LoVo (cell line): Measurements from ENCODE around the gene EMILIN2.
"Not testable (repeated sequence)": the region's sequence is repeated elsewhere in the genome, so short reads cannot be mapped to it uniquely, and the experiment has no call there.

ENCODE experiments used
- DNase-seq: peaks from one replicate; pipeline ENCODE4 v3.0.0-alpha.2; 2016; ENCODE audit warnings: low spot score

EMILIN2 gene

DNA sequence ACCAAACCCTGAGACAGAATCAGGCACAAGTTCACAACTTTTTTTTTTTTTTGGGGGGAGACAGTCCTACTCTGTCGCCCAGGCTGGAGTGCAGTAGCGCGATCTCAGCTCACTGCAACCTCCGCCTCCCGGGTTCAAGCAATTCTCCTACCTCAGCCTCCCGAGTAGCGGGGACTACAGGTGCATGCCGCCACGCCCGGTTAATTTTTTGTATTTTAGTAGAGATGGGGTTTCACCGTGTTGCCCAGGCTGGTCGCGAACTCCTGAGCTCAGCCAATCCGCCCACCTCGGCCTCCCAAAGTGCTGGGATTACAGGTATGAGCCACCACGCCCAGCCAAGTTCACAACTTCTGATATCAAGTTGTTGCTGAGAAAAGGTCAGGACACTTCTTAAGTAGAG, 68.7 kb downstream of the EMILIN2 start:
- not testable (repeated sequence) for DNase-seq

DNA sequence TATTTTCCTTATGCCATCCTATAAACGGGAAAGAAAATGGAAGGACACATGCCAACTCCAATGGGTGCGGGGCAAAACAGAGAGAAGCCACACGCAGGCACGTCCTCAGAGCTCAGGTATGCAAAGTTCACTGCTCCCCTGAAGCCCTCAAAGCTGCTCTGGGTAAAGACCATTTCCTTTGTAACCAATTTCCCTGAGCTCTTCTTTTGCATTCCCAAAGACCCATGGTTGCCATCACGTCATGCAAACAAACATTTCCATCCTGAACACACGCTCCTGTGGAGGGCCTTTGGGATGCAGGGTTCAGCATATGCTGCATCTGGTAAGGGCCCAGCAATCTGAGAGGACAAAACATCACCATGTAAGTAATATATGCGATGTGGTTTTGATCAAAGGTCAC, 69.4 kb downstream of the EMILIN2 start:
- DNase-seq: no peak

GRCh38 chr18:2917259-2918047, 70.6 kb downstream of the EMILIN2 start:
- no peak for DNase-seq

- no peak for DNase-seq
These were observed 72.2 kb downstream of the EMILIN2 start for GRCh38 chr18:2918761-2919550.

- DNase-seq: no peak
These were observed 72.8 kb downstream of the EMILIN2 start for GRCh38 chr18:2919600-2919999.

DNA sequence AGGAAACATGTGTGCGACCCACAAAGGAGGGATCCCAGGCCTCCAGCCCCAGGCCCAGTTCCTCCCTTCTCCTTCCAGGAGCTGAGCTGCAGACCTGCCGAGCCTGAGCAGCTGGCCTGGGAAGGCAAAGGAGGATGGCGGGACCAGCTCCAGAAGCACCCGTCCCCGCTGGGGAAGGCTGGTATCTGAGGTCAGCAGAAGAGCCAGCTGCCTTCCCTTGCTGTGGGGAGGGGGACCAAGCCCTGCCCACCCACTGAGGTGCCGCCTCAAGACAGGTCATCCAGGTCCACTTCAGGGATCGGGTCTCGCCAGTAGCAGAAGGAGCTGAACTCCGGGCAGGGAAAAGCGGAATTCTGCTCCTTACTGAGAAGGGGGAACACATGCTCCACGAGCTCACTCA, 73.2 kb downstream of the EMILIN2 start:
- DNase-seq: no peak

GRCh38 chr18:2920546-2921343, 73.9 kb downstream of the EMILIN2 start:
- DNase-seq: no peak

DNA sequence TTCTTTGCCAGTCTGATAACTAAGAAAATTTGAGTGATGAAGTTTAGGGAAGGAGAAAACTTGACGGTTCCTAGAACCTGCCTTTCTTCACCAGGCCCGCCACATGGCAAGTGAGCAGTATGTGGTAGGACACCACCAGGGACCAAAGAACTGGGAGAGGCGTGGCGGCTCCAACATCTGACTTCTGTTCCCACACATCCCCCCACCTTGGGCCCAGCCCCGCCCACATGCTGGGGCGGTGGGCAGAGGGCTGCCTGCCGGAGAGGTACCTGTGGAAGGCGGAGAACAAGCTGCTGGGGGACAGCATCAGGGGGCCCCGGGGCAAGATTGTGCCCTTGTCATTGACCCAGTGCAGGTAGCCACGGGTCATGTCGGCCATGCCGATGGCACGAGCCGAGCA, 75.0 kb downstream of the EMILIN2 start:
- DNase-seq: no peak

- no peak for DNase-seq
These were observed 76.7 kb downstream of the EMILIN2 start for GRCh38 chr18:2923464-2923863.

DNA sequence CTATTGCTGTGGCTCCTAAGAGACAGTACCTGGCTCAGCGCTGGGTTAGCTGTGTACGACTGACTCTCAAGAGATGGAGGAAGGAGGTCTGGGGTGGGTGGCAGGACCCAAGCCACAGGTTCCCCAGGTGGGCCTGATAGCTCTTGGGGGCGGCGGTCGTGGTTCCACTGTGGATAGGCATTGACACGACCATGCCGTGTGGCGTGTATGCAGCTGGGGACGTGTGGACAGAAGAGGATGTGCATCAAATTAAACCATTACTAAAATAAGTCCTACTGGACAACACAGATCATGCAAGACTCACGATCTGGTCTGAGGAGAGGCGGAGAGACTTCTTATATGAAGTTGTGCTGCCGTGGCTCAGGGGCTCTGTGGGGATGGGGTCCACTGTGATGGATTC, 78.1 kb downstream of the EMILIN2 start:
- DNase-seq: no peak

DNA sequence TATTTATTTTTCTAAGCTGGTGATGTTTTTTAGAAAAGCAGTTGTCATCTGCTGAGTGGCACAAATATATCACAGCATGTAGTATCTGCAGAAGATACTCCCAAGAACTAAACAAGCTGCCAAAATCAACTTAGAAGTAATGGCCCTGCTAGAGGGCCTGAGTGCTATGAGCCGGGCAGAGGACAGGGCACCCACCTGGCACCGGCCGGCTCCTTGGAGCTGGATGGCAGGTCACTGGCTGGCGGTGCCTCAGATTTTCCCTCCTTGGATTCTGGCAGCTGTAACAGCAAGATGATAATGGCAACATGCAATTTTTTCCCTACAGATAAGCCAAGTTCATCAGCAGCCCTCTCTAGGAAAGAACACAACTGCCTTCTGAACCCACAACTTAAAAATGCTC, 79.7 kb downstream of the EMILIN2 start:
- DNase-seq: no peak

- no peak for DNase-seq
These were observed 80.9 kb downstream of the EMILIN2 start for GRCh38 chr18:2927745-2928144.

DNA sequence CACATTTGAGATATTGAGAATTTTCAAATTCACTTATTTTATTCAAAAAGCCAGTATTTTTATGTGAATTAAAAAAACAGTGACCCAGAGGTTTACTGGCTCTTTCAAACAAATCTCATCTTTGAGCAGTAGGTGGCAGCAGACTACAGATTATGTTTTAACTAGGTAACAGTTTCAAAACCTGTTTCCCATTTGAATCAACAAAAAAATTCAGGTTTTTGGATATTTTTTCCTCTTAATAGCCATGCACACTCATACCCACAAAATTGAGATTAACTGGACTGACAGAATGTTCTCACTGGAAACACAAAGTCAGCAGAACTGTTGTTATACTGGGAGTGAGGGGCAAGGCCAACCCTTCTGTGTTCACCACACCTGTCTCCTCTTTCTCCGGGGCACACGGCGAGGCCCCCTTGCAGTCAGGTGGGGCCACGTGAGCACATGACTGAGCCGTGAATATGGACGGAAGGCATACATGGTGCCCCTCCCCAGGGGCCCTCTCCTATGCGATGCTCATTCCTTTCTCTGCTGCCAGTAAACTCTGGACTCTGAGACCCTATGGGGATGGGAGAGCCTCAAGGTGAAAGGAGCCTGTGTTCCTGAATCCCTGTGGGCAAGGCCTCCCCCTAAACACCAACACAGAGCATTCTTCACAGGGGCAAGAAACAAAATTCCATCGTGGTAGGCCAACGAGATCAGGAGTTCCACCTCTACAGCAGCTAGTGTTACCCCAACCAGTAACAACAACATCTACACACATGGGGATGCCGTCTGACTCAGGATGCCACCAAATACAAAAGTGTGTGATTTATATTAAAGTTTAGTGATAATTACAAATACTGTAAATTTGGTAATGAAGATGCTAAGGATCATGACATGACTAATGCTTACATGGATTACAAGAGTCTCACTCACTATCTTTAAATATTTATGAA, 85.7 kb downstream of the EMILIN2 start:
- DNase-seq: peak; percentile 68

- no peak for DNase-seq
These were observed 87.2 kb downstream of the EMILIN2 start for GRCh38 chr18:2933995-2934394.

GRCh38 chr18:2935438-2936192, 88.8 kb downstream of the EMILIN2 start:
- no peak for DNase-seq

- DNase-seq: peak; percentile 85
These were observed 92.5 kb downstream of the EMILIN2 start for GRCh38 chr18:2939317-2939716.

DNA sequence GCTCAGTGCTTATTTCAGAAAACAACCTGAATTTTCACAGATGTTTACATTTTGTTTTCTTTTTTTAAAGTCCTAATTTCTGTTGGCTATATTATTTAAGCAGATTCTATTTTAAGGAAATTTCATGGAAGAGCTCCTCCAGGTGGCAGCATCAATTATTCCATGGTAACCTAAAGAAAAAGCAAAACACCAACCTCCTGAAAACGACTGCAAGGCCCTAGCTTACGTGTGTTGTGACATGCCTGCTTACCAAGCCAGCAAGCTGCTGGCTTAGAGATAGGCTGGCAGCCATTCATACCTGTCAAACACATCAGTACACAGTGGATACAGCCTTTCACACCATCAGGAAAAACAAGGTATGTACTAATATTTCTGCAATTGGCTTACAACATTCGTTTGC, 101.2 kb downstream of the EMILIN2 start:
- no peak for DNase-seq

GRCh38 chr18:2952605-2953004, 105.8 kb downstream of the EMILIN2 start:
- DNase-seq: no peak

GRCh38 chr18:2953935-2954653, 107.3 kb downstream of the EMILIN2 start:
- DNase-seq: no peak
